Liver (tissue), 9 donors: ENCODE results near the gene COG2. TPM values are rescaled to one million over a fixed set of nuclear protein-coding genes. Genes with fewer than 3 reads are reported as not detected.

ENCODE experiments used
- DNase-seq: peaks from one replicate; pipeline ENCODE4 v3.0.0-alpha.2; 2017; ENCODE audit warnings: low spot score
- H3K27ac ChIP-seq, 2 donors: one replicate each; pipeline ENCODE4 v1.7.0; 2013; ENCODE audit warnings: inconsistent platforms in 2 of 2, low read length in 2 of 2, control low read depth in 1 of 2, low read depth in 1 of 2, mild to moderate bottlenecking in 1 of 2
- H3K27me3 ChIP-seq, 4 donors: one replicate each; pipeline versions ENCODE4 v1.6.1 to v1.7.0; 2013; ENCODE audit warnings: low read length in 3 of 4, inconsistent platforms in 1 of 4, mild to moderate bottlenecking in 1 of 4, moderate library complexity in 1 of 4; ENCODE audit not compliant: control insufficient read depth in 4 of 4, insufficient read depth in 4 of 4
- H3K36me3 ChIP-seq, 4 donors: one replicate each; pipeline versions ENCODE4 v1.6.1 to v1.7.0; 2013; ENCODE audit warnings: low read length in 3 of 4, mild to moderate bottlenecking in 3 of 4, low read depth in 1 of 4, moderate library complexity in 1 of 4; ENCODE audit not compliant: control insufficient read depth in 4 of 4, insufficient read depth in 3 of 4
- H3K4me1 ChIP-seq, 4 donors: one replicate each; pipeline versions ENCODE4 v1.6.1 to v1.7.0; 2013; ENCODE audit warnings: low read length in 3 of 4, mild to moderate bottlenecking in 3 of 4, moderate library complexity in 1 of 4; ENCODE audit not compliant: control insufficient read depth in 4 of 4, insufficient read depth in 4 of 4
- H3K4me3 ChIP-seq, 3 donors: one replicate each; pipeline versions ENCODE4 v1.6.1 to v1.7.0; 2013; ENCODE audit warnings: low read length in 3 of 3, control low read depth in 1 of 3, low read depth in 1 of 3, mild to moderate bottlenecking in 1 of 3
- H3K9ac ChIP-seq, 2 donors: one replicate each; pipeline ENCODE4 v1.7.0; 2013; ENCODE audit warnings: low read length in 2 of 2, mild to moderate bottlenecking in 2 of 2, moderate library complexity in 2 of 2, control low read depth in 1 of 2, low read depth in 1 of 2
- H3K9me3 ChIP-seq, 4 donors: one replicate each; pipeline versions ENCODE4 v1.6.1 to v1.7.0; 2013; ENCODE audit warnings: low read length in 3 of 4; ENCODE audit not compliant: control insufficient read depth in 4 of 4
- EGR1 ChIP-seq, 2 donors: IDR thresholded peaks; 2 replicates each; pipeline ENCODE4 v1.6.1; 2016 to 2018; ENCODE audit warnings: antibody characterized with exemption in 2 of 2, low read depth in 2 of 2
- FOXA1 ChIP-seq: IDR thresholded peaks from 2 replicates; pipeline ENCODE4 v1.6.1; 2016; ENCODE audit warnings: antibody characterized with exemption
- FOXA2 ChIP-seq: IDR thresholded peaks from 2 replicates; pipeline ENCODE4 v1.6.1; 2016; ENCODE audit warnings: antibody characterized with exemption
- GABPA ChIP-seq, 2 donors: IDR thresholded peaks in 1 of 2; conservative IDR thresholded peaks in 1 of 2; 2 replicates each; pipeline ENCODE4 v1.6.1; 2016; ENCODE audit warnings: antibody characterized with exemption in 2 of 2, mild to moderate bottlenecking in 1 of 2, moderate library complexity in 1 of 2
- HNF4A ChIP-seq, 2 donors: conservative IDR thresholded peaks; 2 replicates each; pipeline ENCODE4 v1.6.1; 2016; ENCODE audit warnings: antibody characterized with exemption in 2 of 2, mild to moderate bottlenecking in 2 of 2
- HNF4G ChIP-seq: IDR thresholded peaks from 2 replicates; pipeline ENCODE4 v1.6.1; 2016; ENCODE audit warnings: antibody characterized with exemption
- JUND ChIP-seq, 2 donors: IDR thresholded peaks; 2 replicates each; pipeline ENCODE4 v1.6.1; 2016; ENCODE audit warnings: antibody characterized with exemption in 2 of 2
- RAD21 ChIP-seq, 2 donors: IDR thresholded peaks; 2 replicates each; pipeline ENCODE4 v1.6.1; 2016; ENCODE audit warnings: antibody characterized with exemption in 2 of 2, mild to moderate bottlenecking in 2 of 2
- RXRA ChIP-seq, 2 donors: IDR thresholded peaks; 2 replicates each; pipeline ENCODE4 v1.6.1; 2017 to 2018; ENCODE audit warnings: antibody characterized with exemption in 2 of 2, mild to moderate bottlenecking in 1 of 2
- SP1 ChIP-seq: IDR thresholded peaks from 2 replicates; pipeline ENCODE4 v1.6.1; 2018; ENCODE audit warnings: antibody characterized with exemption, mild to moderate bottlenecking
- TAF1 ChIP-seq: conservative IDR thresholded peaks from 2 replicates; pipeline ENCODE4 v1.6.1; 2016; ENCODE audit warnings: antibody characterized with exemption, mild to moderate bottlenecking
- WGBS: extraction: QIAGEN DNeasy Blood & Tissue Kit; methylation state at CpG from one replicate; pipeline ENCODE4 v1.1.7; 2013; 5-methylcytosine and 5-hydroxymethylcytosine counted together
- polyA plus RNA-seq, 2 donors: library from polyadenylated mRNA; stranded (reverse) in 1 of 2; unstranded in 1 of 2; fragments of 200-250 nt in 1 of 2; fragments of >200 nt in 1 of 2; fragmentation: Nextera tagmentation in 1 of 2; extraction: Ambion mirVana in 1 of 2; gene quantifications; one replicate each; pipeline versions ENCODE4 v1.2.1 to v1.2.3, GENCODE V29; 2013 to 2015
- total RNA-seq, 2 donors: library from RNA; depleted of rRNA; stranded (reverse); fragments of >200 nt; gene quantifications; one replicate each; pipeline ENCODE4 v1.2.3, GENCODE V29; 2014
- TF ChIP-seq, protein P1 (sequence below): IDR thresholded peaks from 2 replicates; pipeline ENCODE4 v1.6.1; 2016; ENCODE audit warnings: antibody characterized with exemption
- TF ChIP-seq, protein P2 (sequence below): IDR thresholded peaks from 2 replicates; pipeline ENCODE4 v1.6.1; 2016; ENCODE audit warnings: antibody characterized with exemption
- TF ChIP-seq, protein P3 (sequence below): IDR thresholded peaks from 2 replicates; pipeline ENCODE4 v1.6.1; 2016; ENCODE audit warnings: antibody characterized with exemption, mild to moderate bottlenecking
- TF ChIP-seq, protein P4 (sequence below): fragments of 150-350 bp; IDR thresholded peaks from 2 replicates; pipeline ENCODE4 v1.5.1; 2017; ENCODE audit warnings: improper control_type of control experiment, low read depth, low read length; ENCODE audit not compliant: missing input control
- donor health status: healthy.
- donor health status: healthy.
- donor health status: healthy.
- donor health status: healthy.
- donor health status: healthy.

The COG2 gene
- total and polyA plus RNA-seq, 4 donors, result 6.4 to 16.1 (median 14.3) TPM

DNA sequence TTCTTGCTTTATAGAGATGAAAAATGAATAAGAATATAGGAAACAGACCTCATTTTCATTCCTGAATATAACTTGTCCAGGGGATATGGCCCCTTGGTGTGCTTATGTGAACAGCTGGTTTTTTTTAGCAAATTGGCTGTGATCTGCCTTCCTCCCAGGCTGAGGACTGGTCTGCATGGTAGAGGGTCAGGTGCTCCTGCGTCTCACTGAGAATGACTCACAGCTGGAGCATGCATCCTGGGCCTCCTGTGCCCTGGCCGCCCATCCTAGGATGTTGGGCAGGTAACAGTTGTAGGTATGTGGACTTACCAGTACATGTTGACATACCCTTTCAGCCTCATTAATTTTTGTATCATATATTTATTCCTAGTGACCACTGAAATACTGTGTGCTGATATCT is 41.9 kb downstream of the COG2 start:
- 96% methylated on average over 2 of the region's 2 CpGs for WGBS
- Histone ChIP-seq H3K27ac (no peak overlapping the region), H3K4me1 (peaks cover 17 to 34% (median 25%) of the 10 kb centered on the region in 4 donors), H3K27me3 (no peaks in the 10 kb centered on the region), H3K9me3 (no peaks in the 10 kb centered on the region), H3K36me3 (peaks cover 8 to 33% (median 26%) of the 10 kb centered on the region in 4 donors), H3K9ac (no peak overlapping the region), H3K4me3 (no peak overlapping the region)
- TF ChIP-seq SP1 (no peak), GABPA (IDR thresholded peaks at IDR 0.05 in 1 of 2, conservative IDR thresholded peaks at IDR 0.05 in 1 of 2) (no peak), HNF4G (no peak), EGR1 (IDR thresholded peaks at IDR 0.05; ENCODE audit: low read depth in 2 of 2) (no peak), JUND (IDR thresholded peaks at IDR 0.05) (no peak), HNF4A (conservative IDR thresholded peaks at IDR 0.05) (no peak), FOXA2 (no peak), TAF1 (no peak), RAD21 (IDR thresholded peaks at IDR 0.05) (no peak), FOXA1 (no peak), RXRA (IDR thresholded peaks at IDR 0.05) (no peak)
- TF ChIP-seq, protein P1, sequence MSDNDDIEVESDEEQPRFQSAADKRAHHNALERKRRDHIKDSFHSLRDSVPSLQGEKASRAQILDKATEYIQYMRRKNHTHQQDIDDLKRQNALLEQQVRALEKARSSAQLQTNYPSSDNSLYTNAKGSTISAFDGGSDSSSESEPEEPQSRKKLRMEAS, result no peak
- TF ChIP-seq, protein P2, sequence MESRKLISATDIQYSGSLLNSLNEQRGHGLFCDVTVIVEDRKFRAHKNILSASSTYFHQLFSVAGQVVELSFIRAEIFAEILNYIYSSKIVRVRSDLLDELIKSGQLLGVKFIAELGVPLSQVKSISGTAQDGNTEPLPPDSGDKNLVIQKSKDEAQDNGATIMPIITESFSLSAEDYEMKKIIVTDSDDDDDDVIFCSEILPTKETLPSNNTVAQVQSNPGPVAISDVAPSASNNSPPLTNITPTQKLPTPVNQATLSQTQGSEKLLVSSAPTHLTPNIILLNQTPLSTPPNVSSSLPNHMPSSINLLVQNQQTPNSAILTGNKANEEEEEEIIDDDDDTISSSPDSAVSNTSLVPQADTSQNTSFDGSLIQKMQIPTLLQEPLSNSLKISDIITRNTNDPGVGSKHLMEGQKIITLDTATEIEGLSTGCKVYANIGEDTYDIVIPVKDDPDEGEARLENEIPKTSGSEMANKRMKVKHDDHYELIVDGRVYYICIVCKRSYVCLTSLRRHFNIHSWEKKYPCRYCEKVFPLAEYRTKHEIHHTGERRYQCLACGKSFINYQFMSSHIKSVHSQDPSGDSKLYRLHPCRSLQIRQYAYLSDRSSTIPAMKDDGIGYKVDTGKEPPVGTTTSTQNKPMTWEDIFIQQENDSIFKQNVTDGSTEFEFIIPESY, result no peak
- TF ChIP-seq, protein P3, sequence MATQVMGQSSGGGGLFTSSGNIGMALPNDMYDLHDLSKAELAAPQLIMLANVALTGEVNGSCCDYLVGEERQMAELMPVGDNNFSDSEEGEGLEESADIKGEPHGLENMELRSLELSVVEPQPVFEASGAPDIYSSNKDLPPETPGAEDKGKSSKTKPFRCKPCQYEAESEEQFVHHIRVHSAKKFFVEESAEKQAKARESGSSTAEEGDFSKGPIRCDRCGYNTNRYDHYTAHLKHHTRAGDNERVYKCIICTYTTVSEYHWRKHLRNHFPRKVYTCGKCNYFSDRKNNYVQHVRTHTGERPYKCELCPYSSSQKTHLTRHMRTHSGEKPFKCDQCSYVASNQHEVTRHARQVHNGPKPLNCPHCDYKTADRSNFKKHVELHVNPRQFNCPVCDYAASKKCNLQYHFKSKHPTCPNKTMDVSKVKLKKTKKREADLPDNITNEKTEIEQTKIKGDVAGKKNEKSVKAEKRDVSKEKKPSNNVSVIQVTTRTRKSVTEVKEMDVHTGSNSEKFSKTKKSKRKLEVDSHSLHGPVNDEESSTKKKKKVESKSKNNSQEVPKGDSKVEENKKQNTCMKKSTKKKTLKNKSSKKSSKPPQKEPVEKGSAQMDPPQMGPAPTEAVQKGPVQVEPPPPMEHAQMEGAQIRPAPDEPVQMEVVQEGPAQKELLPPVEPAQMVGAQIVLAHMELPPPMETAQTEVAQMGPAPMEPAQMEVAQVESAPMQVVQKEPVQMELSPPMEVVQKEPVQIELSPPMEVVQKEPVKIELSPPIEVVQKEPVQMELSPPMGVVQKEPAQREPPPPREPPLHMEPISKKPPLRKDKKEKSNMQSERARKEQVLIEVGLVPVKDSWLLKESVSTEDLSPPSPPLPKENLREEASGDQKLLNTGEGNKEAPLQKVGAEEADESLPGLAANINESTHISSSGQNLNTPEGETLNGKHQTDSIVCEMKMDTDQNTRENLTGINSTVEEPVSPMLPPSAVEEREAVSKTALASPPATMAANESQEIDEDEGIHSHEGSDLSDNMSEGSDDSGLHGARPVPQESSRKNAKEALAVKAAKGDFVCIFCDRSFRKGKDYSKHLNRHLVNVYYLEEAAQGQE, result no peak
- TF ChIP-seq, protein P4, sequence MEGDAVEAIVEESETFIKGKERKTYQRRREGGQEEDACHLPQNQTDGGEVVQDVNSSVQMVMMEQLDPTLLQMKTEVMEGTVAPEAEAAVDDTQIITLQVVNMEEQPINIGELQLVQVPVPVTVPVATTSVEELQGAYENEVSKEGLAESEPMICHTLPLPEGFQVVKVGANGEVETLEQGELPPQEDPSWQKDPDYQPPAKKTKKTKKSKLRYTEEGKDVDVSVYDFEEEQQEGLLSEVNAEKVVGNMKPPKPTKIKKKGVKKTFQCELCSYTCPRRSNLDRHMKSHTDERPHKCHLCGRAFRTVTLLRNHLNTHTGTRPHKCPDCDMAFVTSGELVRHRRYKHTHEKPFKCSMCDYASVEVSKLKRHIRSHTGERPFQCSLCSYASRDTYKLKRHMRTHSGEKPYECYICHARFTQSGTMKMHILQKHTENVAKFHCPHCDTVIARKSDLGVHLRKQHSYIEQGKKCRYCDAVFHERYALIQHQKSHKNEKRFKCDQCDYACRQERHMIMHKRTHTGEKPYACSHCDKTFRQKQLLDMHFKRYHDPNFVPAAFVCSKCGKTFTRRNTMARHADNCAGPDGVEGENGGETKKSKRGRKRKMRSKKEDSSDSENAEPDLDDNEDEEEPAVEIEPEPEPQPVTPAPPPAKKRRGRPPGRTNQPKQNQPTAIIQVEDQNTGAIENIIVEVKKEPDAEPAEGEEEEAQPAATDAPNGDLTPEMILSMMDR, result no peak
- DNase-seq, result no peak

DNA sequence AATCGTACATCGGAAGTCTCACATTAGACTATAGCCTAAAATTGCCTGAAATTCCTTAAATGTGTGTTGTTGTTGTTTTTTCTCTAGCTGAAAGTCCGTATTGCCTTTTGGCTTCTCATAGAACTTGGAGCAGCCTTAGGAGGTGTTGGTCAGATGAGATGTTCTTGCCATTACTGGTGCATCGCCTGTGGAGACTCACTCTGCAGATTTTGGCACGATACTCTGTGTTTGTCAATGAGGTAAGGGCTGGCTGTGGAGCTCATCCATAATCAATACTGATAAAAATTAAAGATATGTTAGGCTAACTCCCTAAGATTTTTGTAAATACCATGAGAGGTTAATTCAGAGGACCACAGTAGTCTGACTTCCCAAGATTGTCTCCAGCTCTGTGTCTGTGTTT is 42.7 kb downstream of the COG2 start:
- no peak overlapping the region for H3K9ac ChIP-seq
- DNase-seq, result no peak
- TF ChIP-seq, protein P1, result no peak
- no peak for TF ChIP-seq RAD21 (IDR thresholded peaks at IDR 0.05)
- TF ChIP-seq, protein P3, result no peak
- no peak for TF ChIP-seq HNF4A (conservative IDR thresholded peaks at IDR 0.05)
- peaks cover 8 to 35% (median 31%) of the 10 kb centered on the region in 4 donors for H3K36me3 ChIP-seq
- WGBS, result 69% methylated on average over 5 of the region's 5 CpGs
- H3K27me3 ChIP-seq, result no peaks in the 10 kb centered on the region
- peaks cover 17 to 28% (median 20%) of the 10 kb centered on the region in 4 donors for H3K4me1 ChIP-seq
- no peak overlapping the region for H3K4me3 ChIP-seq
- no peak overlapping the region for H3K27ac ChIP-seq
- no peaks in the 10 kb centered on the region for H3K9me3 ChIP-seq
